ENCODE data around the gene AMIGO1. TPM values are rescaled to one million over a fixed set of nuclear protein-coding genes. Genes with fewer than 3 reads are reported as not detected.

AMIGO1 gene
- total and polyA plus RNA-seq, 2 of the 8 experiments (the other 6 are each of a cell fraction or from before 2014, with no cell fraction given) = 1.5 to 2.7 TPM

DNA sequence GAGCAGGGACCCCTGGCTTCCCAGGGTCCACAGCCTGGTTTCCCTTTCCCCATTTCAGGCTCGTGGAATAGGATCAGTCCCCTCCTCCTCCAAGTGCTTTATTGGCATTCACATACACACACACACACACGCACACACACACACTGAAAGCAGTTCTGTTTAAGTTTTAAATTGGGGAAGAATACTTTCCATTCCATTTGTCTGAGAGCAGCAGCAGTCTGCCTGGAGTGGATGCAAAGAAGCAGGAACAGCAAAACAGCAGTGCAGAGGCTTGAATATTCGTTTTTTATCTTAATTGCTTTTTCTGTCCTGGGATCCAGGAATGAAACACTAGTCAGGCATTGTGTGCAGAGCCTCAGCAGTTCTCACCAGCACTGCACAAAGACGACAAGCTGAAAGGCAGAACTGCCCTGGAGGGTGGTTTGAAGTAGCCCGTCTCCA is 8.6 kb downstream of the AMIGO1 start (continued):
- TF ChIP-seq, protein P1, sequence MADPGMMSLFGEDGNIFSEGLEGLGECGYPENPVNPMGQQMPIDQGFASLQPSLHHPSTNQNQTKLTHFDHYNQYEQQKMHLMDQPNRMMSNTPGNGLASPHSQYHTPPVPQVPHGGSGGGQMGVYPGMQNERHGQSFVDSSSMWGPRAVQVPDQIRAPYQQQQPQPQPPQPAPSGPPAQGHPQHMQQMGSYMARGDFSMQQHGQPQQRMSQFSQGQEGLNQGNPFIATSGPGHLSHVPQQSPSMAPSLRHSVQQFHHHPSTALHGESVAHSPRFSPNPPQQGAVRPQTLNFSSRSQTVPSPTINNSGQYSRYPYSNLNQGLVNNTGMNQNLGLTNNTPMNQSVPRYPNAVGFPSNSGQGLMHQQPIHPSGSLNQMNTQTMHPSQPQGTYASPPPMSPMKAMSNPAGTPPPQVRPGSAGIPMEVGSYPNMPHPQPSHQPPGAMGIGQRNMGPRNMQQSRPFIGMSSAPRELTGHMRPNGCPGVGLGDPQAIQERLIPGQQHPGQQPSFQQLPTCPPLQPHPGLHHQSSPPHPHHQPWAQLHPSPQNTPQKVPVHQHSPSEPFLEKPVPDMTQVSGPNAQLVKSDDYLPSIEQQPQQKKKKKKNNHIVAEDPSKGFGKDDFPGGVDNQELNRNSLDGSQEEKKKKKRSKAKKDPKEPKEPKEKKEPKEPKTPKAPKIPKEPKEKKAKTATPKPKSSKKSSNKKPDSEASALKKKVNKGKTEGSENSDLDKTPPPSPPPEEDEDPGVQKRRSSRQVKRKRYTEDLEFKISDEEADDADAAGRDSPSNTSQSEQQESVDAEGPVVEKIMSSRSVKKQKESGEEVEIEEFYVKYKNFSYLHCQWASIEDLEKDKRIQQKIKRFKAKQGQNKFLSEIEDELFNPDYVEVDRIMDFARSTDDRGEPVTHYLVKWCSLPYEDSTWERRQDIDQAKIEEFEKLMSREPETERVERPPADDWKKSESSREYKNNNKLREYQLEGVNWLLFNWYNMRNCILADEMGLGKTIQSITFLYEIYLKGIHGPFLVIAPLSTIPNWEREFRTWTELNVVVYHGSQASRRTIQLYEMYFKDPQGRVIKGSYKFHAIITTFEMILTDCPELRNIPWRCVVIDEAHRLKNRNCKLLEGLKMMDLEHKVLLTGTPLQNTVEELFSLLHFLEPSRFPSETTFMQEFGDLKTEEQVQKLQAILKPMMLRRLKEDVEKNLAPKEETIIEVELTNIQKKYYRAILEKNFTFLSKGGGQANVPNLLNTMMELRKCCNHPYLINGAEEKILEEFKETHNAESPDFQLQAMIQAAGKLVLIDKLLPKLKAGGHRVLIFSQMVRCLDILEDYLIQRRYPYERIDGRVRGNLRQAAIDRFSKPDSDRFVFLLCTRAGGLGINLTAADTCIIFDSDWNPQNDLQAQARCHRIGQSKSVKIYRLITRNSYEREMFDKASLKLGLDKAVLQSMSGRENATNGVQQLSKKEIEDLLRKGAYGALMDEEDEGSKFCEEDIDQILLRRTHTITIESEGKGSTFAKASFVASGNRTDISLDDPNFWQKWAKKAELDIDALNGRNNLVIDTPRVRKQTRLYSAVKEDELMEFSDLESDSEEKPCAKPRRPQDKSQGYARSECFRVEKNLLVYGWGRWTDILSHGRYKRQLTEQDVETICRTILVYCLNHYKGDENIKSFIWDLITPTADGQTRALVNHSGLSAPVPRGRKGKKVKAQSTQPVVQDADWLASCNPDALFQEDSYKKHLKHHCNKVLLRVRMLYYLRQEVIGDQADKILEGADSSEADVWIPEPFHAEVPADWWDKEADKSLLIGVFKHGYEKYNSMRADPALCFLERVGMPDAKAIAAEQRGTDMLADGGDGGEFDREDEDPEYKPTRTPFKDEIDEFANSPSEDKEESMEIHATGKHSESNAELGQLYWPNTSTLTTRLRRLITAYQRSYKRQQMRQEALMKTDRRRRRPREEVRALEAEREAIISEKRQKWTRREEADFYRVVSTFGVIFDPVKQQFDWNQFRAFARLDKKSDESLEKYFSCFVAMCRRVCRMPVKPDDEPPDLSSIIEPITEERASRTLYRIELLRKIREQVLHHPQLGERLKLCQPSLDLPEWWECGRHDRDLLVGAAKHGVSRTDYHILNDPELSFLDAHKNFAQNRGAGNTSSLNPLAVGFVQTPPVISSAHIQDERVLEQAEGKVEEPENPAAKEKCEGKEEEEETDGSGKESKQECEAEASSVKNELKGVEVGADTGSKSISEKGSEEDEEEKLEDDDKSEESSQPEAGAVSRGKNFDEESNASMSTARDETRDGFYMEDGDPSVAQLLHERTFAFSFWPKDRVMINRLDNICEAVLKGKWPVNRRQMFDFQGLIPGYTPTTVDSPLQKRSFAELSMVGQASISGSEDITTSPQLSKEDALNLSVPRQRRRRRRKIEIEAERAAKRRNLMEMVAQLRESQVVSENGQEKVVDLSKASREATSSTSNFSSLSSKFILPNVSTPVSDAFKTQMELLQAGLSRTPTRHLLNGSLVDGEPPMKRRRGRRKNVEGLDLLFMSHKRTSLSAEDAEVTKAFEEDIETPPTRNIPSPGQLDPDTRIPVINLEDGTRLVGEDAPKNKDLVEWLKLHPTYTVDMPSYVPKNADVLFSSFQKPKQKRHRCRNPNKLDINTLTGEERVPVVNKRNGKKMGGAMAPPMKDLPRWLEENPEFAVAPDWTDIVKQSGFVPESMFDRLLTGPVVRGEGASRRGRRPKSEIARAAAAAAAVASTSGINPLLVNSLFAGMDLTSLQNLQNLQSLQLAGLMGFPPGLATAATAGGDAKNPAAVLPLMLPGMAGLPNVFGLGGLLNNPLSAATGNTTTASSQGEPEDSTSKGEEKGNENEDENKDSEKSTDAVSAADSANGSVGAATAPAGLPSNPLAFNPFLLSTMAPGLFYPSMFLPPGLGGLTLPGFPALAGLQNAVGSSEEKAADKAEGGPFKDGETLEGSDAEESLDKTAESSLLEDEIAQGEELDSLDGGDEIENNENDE (IDR thresholded peaks at IDR 0.05; ENCODE audit: insufficient replicate concordance, low read length) = no peak
- TF ChIP-seq, protein P2, sequence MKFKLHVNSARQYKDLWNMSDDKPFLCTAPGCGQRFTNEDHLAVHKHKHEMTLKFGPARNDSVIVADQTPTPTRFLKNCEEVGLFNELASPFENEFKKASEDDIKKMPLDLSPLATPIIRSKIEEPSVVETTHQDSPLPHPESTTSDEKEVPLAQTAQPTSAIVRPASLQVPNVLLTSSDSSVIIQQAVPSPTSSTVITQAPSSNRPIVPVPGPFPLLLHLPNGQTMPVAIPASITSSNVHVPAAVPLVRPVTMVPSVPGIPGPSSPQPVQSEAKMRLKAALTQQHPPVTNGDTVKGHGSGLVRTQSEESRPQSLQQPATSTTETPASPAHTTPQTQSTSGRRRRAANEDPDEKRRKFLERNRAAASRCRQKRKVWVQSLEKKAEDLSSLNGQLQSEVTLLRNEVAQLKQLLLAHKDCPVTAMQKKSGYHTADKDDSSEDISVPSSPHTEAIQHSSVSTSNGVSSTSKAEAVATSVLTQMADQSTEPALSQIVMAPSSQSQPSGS (IDR thresholded peaks at IDR 0.05; ENCODE audit: low read length) = no peak
- TF ChIP-seq RFX5 (IDR thresholded peaks at IDR 0.05; ENCODE audit: borderline replicate concordance, low read depth, low read length) = no peak
- TF ChIP-seq, protein P3, sequence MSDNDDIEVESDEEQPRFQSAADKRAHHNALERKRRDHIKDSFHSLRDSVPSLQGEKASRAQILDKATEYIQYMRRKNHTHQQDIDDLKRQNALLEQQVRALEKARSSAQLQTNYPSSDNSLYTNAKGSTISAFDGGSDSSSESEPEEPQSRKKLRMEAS (IDR thresholded peaks at IDR 0.05) = no peak
- TF ChIP-seq ZNF274 (IDR thresholded peaks at IDR 0.05; ENCODE audit: borderline replicate concordance, extremely low read depth, low read length) = no peak
- no peak for TF ChIP-seq SP2 (IDR thresholded peaks at IDR 0.05; ENCODE audit: low read length)
